ENCODE results near the gene TEX2.

The TEX2 gene

DNA sequence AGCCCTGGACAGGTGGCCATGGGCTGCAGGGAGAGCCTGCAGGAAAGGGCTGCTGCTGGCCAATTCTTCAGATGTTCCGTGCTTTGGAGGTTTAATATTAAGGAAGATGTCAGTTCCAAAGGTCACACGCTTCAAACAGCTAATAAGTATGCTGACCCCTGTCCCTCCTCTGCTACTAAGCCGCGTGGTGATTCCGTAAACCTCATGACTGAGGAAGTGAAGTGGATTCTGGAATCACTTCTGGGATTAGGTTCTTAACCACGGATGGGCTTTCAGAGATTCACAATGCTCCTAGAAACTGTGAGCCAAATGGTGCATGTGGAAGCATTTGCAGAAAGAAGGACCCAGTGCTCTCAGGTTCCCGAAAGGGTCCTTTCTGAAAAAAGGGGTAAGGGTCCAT is 104.7 kb downstream of the TEX2 start:
- DNase-seq (ENCODE audit: low read depth) = no peak

DNA sequence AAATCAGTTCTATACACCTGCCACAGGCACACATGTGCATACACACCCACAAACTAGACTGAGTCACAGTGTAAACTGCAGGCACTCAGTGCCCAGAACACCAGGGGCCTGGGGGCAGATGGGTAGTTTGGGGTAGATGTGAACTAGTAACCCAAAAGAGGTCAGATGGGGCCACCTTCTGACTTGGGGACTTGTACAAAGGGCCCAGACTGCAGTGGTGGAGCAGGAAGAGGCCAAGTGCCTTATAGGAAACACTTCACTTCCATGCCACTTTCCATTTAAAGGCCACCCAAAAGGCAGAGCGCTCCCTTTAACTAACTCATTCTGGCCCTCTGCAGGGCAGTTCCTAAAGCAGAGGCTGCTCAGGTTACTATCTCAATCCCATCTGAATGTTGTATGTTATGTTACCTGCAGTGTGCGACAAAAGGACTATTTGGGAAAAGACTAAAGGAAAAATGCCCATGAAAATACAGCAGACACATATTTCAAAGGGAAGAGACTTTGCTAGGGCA is 105.3 kb downstream of the TEX2 start:
- no peak for DNase-seq (ENCODE audit: low read depth)

DNA sequence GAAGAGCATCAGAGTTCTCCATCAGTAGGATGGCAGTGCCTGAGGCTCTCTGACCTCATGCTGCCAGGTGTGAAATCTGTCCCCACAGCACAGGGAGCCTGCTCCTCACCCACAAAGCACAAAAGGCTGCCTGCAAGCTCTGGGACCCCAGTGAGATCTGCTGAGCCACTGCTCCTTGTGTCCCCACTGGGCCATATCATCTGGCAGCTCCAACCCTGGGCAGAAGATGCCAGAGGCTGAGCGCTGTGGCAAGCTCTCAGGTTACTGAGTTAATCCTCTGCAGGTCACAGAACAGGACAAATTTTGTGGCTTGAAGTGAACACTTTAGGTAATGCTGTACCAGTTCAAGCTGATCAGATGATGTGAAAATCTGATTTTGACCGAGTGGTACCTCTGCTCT is 106.4 kb downstream of the TEX2 start:
- no peak for DNase-seq (ENCODE audit: low read depth)

DNA sequence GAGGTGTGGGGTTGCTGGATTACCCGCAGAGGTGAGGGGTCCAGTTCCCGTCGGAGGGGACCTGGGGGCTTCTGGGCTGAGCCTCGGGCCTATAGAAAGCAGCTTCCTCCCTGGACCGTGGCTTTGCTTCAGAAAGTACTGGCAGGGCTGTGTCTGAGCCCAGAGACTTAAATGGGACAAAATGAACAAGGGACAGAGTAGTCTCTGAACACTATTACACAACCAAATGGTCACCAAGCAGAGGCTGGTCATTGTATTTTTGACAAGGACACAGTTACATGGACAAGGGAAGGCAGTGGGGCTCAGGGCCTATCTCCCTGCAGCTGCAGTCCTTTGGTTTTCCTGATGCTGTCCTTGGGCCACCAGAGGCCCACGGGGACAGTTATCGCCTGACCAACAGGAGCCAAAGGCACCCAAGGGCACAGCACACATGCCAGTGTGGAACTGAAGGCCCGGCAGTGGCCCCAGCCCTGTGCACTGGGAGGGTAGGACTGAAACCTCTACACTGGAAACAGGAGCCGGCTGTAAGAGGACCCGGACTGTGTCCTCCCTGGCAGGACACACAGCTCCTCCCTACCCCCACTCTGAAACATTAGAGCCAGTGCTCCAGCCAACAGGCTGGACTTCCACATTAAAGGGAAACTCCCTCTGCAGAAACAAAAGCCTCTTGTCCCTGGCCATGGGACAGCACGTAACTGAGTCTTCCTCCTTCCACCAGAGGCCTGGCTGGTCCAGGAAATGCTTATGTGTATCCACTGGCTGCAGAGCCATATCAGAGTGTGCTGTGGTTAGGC is 107.1 kb downstream of the TEX2 start:
- DNase-seq (ENCODE audit: low read depth) = no peak

DNA sequence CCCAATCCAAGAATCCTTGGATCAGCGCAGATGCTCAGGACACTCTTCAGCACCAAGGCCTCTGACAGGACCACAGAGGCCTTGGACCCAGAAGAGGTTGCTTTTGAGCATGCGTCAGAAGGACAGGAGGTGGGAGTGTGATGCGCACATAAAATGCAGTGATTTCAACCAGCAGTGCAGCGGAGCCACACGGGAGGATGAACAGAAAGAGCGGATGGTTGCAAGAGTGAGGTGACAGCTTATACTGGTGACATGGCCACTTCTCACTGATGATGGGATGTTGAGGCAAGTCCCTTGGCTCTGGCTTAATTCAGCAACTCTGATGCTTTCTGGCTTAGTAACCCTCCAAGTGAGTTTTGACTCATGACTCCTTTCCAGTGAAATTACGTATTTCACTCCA is 107.9 kb downstream of the TEX2 start:
- DNase-seq (ENCODE audit: low read depth) = no peak

DNA sequence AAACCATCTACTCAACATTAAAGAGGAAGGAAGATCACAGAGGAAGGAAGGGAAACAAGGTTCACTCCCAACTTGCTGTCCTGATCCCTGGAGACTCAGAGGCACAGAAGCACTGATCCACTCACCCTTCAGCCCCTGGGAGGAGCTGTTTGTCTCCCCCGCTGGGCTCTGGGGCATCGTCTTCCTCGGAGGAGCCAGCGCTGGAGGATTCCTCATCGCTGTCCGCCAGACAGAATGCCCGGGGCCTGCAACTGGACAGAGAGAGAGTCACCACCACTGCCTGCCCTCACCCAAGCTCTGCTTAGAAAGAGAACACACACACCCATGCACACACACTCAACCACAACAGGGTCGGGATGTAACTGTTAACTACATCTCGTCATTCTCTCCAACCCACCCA is 108.3 kb downstream of the TEX2 start:
- no peak for DNase-seq (ENCODE audit: low read depth)

DNA sequence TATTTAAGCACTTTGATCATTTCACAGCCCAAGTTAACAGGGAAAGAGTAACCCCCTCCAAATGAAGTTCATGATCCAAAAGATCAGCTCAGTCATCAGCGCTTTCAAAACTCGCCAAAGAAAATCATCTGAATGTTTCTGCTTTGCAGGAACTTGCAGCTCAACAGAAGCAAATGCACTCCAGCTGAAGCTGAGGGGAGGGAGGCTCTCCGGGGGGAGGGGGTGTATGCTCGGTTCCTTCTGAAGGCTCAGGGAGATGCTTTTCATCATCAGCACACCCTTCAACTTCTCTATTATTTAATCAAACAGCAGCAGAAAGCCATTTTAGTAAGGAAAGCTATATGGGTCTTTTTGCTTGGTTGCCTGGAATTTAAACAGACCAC is 108.8 kb downstream of the TEX2 start:
- DNase-seq (ENCODE audit: low read depth) = no peak

DNA sequence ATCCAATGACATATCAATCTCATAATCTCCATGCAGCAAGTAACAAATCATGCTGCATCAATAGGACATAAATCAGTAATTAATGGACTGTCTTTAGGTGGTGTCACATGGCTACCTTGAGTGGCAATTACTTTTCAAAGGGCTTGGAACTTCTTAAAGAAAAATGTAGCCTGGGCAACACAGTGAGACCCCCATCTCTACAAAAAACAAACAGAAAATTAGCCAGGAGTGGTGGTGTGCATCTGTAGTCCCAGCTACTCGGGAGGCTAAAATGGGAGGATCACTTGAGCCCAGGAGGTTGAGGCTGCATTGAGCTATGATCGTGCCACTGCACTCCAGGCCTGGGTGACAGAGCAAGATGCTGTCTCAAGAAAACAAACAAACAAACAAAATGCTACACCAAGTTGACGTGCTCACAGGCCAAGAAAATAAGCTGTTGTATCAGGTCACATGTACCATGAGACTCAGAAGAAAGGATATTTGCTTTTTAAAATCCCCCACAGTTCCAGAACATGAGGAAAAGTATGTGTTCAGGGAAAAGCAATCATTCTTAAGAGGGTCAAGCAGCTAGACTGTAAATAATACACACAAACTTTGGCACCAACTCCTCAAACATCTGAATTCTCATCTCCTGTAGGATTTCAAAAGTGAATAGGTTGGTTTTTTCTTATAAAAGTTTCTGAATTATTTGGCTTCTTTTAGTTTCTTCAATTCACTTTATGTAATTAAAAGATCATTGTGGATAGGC is 109.3 kb downstream of the TEX2 start:
- DNase-seq (ENCODE audit: low read depth) = no peak

DNA sequence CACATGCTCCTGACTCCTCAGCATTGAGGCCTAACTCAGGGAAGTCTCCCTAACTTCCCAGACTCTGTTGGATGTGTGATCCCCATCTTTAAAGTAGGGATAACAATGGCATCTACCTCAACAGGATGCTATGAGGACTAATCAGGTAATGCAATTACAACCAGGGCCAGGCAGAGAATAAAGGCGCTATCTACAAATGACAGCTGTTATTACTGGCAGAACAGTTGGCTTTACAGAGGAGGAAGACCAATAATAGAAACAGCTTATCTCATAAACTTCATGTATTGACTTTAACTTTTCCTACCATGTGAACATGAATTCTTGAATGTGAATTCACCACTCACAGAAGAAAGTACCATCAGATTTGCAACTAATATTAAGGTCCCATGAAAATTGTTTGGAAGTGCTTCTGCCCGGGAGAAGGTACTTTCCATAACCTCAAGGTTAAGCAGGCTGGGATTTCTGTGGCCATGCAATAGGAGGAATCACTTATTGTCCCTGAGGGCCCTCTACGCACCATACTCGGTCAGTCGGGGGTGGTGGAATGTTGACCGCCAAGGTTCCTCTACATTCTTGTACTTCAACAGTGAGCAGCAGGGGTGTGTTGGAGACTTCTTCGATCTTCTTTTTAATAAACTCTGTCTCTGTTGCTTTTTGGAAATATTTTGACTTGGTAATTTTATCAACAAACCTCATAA is 110.5 kb downstream of the TEX2 start:
- DNase-seq (ENCODE audit: low read depth) = no peak

DNA sequence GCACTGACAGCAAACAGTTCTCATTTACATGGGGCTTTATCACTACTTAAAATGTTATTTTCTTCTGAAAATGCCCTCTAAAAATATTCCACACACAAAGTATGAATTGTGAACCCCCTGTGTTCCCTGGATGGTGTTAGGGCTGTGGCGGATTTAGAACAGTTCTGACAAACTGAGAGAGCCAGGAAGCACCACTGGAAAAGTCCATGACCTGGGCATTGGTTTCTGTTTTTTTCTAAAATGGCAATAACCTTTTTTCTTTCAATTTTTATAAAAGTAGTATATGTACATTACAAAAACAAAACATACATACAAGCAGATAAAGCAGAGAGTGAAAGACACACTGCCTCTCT is 112.1 kb downstream of the TEX2 start:
- no peak for DNase-seq (ENCODE audit: low read depth)

DNA sequence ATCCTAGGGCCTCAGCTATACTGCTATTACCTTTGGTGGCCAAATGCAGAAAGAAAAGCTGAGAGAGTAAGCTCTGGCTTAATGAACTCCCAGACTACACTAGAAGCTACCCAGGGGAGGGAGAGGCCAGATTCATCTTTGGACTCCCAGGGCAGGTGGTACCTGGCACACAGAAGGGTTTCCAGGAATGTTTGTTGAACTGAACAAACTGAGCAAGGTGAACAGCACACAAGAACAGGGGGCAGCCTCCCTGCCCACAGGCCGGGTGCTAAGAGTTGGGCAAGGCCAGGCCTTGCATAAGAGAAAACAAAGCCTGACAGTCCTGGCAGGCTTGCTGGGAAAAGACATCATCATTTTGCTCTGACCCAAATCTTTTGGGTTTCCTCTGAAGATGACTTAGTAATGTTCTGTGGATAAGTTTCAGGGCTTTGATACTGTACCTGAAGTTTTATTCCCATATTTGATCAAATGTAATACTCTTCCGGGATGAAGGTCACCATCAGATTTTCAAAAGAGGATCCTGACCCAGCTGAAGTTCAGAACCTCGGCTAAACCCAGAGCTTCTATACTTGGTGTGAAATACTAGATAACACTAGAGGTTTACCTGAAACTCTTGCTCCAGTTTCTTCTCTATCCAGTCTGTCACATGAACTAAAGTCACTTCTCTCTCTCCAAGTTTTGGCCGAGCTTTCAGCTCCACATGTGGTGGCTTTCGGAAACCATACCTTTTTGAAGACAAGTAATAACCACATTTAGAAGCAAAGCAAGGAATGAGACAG is 112.6 kb downstream of the TEX2 start:
- peak; percentile 54 for DNase-seq (ENCODE audit: low read depth)

DNA sequence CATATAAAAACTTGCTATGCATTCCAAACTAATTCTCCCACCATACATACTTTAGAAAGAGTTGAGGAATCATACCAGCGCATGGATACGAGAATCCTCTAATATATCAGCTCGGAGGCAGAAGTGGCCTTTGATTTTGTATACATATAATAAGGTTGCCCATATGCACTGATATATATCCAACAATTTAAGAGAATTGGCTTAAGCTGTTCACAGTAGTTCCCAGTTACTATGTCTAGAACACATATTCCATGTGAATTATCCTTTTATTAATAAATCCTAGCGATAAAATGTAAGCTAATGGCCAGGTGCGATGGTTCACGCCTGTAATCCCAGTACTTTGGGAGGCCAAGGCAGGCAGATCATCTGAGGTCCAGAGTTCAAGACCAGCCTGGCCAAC is 113.9 kb downstream of the TEX2 start:
- DNase-seq (ENCODE audit: low read depth) = no peak

DNA sequence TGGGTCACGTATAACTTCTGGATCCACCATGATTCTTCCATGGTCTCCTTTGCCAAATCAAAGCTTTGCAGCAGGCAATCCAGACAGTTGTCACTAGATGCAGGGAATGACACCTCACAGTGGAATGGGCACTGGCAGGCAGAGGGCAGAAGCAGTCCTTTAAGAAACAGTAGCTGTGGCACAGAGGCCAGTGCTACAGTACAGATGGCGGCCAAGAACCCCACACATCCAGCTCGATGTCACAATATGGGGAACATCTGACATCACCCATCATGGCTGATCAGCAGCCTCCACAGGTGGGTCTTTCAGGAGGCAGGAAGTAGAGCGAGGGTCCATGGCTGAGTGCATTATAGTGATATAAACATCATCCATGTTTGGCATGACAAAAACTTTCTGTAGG is 114.4 kb downstream of the TEX2 start:
- no peak for DNase-seq (ENCODE audit: low read depth)

DNA sequence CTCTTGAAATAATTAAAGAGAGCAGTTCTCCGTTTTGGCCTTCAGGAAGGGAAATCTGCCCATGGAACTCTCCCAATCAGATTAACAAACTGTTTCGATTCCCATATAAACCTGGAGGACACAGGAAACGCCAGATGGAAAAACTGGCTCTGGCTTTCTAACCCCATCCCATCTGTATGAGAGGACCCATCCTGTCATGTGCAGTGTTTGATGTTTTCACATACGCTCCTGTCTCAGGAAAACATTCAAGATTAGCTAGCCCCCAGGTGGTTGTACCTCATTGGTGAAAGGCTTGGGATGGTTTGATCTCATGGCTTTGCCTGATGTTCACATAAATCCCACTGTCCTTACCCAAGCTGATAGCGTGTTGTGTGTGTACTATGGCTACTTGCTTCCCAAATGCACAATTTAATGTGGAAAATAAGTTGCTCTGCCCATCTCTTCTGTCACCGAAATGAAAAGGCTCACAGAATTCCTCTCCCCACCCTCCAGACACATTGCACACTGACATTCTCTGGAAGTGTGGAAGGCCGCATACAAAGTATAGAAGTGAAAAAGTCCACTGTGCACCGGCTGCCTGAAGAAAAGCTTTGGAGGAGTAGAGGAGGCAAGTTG is 114.9 kb downstream of the TEX2 start:
- DNase-seq (ENCODE audit: low read depth) = no peak

DNA sequence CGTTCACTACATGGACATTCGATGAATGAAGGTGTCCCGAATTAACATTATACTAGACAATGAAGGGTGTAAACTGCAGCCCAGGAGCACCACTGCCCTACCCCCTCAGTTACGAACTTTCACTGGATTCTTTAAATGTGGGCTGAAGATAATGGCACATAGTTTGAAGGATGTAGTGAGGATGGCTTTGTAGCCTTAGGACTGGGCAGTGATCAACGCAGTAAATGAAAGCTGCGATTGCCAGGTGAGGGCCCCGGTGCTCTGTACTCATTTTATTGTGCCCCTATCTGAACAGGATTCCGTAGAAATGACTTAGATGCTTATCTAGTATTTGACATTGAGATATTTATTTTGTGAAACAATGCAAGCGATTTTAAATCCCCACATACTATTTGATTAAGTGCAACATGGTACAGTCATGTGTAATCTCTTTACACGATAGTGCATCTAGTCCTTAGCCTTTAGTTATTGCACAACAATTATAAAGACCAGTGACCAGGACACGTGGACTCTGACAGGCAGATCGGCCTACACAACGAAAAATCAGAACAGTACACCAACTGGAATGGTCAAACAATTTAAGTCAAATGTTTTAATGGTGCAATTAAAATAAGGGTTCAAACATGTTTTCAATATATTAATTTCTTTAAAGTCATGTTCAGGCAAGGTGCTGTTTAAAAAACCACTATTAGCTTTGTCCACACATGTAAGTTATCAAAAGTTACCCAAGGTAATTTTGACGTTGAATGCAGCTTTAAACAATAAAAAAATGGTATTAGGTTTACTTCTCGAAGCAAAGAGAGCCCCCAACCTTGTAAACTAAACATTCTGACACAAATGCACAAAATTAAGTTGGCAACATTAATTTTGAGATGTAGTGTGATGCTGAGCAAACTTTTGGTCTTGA is 115.7 kb downstream of the TEX2 start:
- DNase-seq (ENCODE audit: low read depth) = no peak

DNA sequence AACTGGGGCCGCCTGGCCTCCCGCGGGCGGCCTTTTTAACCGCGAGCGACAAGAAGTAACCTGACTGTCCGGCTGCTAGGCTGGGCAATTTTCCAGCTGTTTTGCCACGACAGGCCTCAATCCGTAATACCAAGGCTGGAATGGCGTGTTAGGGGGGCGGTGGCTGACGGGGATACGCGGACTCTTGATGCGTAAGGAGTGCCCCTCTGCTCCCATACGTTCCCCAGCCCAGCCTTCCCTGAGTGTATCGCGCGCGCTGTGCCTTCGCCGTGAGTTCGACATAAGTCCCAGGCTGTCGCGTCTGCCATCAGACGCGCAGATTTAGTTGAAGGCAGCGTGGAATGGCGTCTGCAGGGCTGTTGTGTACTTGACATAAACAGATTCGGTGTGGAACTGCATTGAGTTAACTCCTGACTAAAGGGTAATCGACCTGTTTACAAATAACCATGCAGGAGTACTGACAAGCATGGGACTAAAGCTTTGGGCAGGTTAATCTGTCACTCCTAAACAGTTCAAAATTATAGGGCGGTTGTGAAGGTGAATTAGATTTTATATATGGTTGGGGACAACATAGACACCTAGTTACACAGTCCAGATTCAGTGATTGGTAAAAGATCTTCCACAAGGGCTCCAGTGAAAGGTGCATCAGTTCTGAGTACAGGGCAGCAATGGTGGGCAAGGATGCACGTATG is 116.5 kb downstream of the TEX2 start:
- peak; percentile 52 for DNase-seq (ENCODE audit: low read depth)

DNA sequence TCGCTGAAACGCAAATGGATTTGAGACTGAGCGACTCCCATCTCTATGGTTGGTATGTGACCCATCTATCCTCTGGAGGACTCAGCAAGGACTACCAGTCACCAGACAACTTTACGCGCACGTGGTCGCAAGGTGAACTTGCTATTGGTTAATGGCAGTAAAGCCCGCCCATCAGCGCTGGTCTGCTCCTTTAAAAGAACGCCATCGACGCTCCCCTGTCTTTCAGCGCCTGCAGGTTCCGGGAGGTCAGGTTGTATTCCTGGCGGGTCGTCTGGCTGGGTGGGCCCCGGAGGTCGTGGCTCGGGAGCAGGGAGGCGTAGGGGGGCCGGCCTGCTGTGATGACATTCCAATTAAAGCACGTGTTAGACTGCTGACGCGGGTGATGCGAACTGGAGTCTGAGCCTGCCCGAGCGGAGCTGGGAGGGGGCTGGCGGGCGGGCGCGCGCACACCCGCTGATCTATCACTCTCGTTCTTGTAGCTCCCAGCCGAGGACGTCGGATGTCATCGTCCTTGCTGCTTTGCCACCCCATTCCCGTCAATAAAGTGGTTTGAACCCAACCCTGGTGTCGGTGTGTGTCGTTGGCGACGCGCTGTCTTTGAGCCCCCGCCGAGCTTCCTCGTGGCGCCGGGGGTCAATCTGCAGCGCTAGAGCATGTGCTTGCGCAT is 117.2 kb downstream of the TEX2 start:
- DNase-seq (ENCODE audit: low read depth) = peak; percentile 99

DNA sequence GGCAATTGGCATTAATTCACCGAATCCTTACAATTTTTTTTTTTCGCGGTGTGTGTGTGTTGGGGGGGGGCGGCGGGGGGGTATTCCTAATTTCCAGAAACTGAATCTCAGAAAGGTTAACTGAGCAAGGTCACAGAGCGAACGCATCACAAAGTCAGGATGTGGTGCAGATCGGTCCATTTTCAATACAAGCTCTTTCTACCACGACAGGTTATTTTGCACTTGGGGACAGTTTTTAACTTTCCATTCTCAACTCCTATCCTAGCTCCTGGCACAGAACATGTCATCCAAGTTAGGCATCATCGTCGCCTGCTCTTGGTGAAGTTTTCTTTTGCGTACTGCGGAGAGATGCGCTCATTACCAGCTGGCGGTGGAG is 117.7 kb downstream of the TEX2 start:
- DNase-seq (ENCODE audit: low read depth) = no peak

DNA sequence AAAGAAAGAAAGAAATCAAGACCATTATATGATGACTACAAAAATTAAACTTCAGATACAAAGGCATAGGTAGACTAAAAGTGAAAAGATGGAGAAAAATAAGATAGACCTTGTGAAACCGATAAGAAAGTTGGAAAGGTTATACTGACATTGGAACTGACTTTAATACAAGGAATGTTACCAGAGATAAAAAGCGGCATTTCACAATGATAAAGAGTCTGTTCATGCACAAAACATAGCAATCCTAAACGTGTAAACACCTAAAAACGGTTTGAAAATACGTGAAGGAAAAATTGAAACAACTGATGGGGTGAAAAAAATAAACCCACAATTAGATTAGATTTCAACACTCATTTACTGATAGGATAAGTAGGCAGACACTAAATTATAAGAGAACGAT is 123.5 kb downstream of the TEX2 start:
- no peak for DNase-seq (ENCODE audit: low read depth)

DNA sequence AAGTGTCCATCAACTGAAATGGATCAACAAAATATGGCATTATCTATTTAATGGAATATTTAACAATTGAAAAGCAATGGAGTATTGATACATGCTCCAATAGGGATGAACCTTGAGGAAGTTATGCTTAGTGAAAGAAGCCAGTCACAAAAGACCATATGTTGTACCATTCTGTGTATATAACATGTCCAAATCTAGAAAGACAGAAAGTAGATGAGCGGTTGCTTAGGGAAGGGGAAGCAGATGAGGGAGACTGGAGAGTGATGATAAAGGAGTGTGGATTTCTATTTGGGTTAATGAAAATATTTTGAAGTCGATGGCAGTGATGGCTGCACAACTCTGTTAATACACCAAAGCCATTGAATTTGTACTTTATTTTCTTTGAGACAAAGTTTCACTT is 124.6 kb downstream of the TEX2 start:
- DNase-seq (ENCODE audit: low read depth) = no peak

Measured in stromal cell of bone marrow (primary cell).